Fibroblast of skin of back (primary cell): ENCODE results near the gene ZNF322.

ENCODE experiments used
- DNase-seq: peaks from one replicate; pipeline ENCODE4 v3.0.0-alpha.2; 2013

The ZNF322 gene

DNA sequence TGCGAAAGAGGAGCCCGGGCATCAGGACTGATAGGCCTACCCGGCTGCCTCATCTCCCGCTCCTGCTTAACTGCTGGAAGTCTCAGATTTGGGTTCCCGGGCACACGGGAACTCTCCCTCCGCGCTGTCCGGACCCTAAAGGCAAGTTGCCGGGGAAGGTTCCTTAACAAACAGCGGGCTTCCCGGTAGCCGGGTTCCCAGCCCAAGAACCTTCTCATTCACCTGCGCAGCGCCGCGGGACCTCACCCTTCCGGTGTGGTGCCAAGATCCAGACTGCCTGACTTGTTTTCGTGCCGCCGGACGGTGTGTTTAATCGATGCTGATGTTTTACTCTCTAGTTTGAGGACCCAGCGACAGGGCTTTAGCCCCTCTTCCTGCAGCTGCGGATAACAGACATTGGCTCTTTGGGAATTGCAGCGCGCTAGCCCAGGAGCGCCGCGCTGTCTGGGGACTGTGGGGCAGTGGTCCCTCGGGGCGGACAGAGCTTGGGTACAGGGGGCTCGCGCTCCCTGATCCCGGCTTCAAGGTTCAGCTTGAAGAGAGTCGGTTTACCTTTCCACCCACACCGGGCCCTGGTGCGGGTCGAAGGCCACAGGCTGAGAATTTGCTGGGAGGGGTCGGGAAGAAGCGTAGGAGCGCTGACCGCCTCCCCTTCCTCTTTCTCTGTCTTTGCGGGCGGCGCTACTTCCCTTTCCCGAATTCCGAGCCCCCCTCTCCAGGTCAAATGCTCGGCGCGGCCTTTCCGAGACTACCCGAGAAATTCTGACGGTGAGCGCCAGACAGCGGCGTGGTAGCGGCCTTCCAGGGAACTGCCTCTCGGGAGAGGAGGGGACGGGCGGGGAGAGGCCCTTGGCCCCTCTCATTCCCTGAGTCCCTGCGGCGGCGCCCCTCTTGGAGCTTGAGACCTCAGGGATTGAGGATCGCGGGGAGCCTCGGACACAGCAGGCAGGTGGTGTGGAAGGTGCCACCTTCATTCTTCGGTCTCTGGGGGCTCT is 45.6 kb downstream of the ZNF322 start:
- no peak for DNase-seq

GRCh38 chr6:26613201-26613600 is 46.3 kb downstream of the ZNF322 start:
- DNase-seq: no peak

DNA sequence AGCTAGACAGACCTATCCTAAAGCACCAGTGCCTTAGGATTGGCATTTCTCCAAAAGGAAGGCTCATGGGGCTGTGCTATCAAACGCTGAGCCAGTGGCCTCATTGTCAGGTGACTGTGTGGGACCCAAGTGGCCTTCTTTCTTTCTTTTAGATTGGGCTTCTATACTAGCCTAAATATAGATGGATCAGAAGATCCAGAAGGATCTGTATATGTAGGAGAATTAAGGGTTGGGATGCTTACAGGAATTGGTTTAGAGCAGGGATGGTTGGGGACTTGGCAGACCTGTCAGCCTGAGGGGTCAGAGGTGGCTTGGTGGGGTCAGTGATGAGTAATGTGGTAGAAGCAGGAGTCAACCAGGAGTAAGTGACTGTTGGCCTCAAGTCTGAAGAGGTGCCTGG is 47.9 kb downstream of the ZNF322 start:
- no peak for DNase-seq

DNA sequence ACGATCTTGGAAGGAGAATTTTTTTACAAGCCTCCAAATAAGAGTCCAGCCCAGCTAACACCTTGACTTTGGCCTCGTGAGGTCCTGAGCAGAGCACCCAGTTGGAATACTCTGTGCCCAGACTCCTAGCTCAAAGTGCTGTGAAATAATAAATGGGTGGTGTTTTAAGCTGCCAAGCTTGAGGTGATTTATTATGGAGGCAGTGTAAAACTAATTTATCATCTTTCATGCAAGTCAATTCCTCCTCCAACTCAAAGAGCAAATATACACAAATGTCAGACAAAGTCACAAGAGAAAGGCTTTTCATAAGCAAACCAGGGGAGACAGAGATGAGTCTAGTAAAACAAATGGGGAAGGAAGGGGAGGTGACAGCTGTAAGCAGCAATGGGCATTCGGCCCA is 50.1 kb downstream of the ZNF322 start:
- no peak for DNase-seq

GRCh38 chr6:26607434-26608230 is 51.9 kb downstream of the ZNF322 start:
- peak; percentile 55 for DNase-seq

- DNase-seq: no peak
These were observed 54.7 kb downstream of the ZNF322 start for GRCh38 chr6:26604797-26605196.

GRCh38 chr6:26604026-26604425 is 55.5 kb downstream of the ZNF322 start:
- DNase-seq: no peak

GRCh38 chr6:26602262-26602661 is 57.3 kb downstream of the ZNF322 start:
- DNase-seq: no peak

GRCh38 chr6:26600759-26601158 is 58.8 kb downstream of the ZNF322 start:
- DNase-seq: no peak

DNA sequence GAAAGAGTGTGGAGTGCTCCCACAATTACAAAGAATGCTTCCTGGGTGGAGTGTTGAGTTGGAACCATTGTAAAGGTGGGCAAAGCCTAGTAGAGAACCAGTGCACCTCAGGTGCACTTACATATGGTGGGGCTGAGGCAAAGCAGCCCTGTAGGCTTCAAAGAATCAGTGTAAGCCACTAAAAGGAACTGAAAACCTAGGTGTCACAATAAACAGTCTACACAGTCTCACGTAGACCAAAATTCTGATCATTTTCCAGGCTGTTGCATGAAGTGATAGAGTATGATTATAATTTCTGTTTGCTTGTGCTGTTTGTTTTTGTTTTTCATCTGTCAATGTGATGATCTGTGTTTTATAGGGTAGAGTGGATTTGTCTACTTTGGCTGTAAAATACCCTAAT is 60.0 kb downstream of the ZNF322 start:
- DNase-seq: no peak

DNA sequence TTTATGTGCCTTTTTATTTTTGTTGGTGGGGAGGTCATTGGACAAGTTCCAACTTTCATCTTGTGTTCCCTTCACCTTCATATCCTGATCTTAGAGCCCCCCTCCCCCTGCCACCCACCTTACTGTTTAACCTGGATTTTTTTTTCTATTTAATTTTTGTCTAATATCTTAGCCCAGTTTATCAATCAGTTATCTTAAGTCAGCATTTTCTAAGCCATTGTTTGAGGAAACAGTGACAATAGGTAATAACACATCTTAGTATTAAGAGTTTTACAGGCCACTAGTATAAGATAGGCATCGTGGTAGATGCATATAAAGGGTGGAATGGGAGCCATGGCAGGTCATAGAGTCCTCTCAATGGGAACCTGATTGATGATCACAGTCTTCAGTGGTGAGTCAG is 60.4 kb downstream of the ZNF322 start:
- no peak for DNase-seq

DNA sequence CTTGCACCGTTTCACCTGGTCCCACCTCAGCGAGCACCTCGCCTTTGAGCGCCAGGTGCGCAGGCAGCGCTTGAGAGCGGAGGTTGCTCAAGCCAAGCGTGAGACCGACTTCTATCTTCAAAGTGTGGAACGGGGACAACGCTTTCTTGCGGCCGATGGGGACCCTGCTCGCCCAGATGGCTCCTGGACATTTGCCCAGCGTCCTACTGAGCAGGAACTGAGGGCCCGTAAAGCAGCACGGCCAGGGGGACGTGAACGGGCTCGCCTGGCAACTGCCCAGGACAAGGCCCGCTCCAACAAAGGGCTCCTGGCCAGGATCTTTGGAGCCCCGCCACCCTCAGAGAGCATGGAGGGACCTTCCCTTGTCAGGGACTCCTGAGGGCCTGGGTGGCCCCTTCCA is 61.3 kb downstream of the ZNF322 start:
- no peak for DNase-seq

- no peak for DNase-seq
These were observed 61.7 kb downstream of the ZNF322 start for GRCh38 chr6:26597821-26598220.

- DNase-seq: no peak
These were observed 62.2 kb downstream of the ZNF322 start for GRCh38 chr6:26597389-26597766.

GRCh38 chr6:26596579-26597388 is 62.8 kb downstream of the ZNF322 start, which contains the start of gene ABT1:
TSS of gene ABT1 (plus strand) at chr6:26596953. CDS start at chr6:26596983, 30 bp downstream.
- peak; percentile 99 for DNase-seq

DNA sequence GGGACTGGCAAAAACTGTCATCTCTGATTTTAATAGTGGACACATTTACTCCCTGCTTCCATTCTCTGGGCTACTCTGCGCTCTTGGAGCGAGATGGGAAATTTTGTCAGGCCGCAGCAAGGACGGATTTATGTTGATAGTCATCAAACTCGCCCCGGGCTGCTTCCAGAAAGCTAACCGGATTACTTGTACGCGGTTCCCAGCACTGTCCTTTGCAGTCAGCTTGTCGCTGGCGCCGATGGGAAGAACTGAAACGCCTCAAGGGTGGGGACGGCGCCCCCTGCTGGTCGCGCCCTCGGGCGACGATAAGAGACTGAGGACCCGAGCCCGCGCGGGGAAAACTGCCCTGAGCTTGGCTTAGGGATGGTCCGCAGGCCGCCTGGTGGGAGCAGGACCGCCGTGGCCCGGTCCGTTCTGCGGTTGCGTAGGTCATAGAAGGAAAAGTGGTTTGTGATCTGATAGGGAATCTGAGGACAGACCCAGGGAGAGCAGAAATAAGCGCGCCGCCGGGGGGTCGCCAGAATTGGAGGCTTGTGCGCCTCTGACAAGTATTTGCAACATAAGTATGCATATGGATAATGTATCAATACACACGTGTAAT is 63.8 kb downstream of the ZNF322 start:
- DNase-seq: peak; percentile 88

- DNase-seq: peak; percentile 72
These were observed 64.6 kb downstream of the ZNF322 start for GRCh38 chr6:26594730-26595632.

DNA sequence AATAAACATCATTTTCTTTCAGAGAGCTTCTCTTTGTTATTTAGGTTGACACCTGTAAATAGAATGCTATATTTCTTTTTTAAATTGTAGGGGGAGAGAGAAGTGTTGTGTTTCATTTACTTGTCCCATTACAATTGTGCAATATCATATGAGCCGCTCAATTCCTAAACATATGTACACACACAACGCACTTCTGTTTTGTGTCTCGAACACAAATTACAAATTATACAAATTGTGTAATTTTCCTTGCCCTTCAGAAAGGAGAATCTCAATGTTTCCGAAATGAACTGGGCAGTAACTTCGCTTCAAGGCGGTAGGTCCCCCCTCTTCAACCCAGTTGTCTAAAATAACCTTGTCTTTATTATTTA is 65.4 kb downstream of the ZNF322 start:
- no peak for DNase-seq

DNA sequence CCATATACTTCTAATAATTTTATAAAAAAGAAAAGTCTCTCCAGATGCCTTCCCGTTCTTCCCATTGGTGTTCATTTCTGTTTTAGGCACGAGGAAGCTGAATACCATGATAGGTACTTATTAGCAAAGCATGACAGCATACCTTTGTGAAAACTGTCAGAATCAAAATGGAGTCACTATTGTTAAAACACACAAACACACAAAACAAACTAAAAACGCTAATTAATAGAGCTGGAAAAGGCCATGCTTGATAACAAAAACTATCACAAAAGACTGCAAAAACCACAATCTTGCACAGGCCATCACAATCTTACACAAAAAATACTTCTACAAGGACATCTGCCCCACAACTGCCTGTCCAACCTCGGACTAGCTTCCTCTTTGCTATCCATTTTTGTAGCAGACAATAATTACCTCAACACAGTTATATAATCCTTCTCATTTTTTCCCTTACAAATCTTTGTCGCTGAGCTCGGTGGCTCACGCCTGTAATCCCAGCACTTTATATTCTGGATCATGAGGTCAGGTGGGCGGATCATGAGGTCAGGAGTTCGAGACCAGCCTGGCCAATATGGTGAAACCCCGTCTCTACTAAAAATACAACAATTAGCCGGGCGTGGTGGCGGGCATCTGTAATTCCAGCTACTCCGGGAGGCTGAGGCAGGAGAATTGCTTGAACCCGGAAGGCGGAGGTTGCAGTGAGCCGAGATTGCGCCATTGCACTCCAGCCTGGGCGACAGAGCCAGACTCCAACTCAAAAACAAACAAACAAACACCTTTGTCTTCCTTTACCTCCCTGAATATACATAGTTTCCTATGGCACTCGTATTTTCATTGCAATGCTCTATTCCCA is 66.0 kb downstream of the ZNF322 start:
- DNase-seq: no peak

- DNase-seq: no peak
These were observed 66.9 kb downstream of the ZNF322 start for GRCh38 chr6:26592649-26593048.
